ENCODE results near the gene DGKQ.
"Not testable (repeated sequence)": the region's sequence is repeated elsewhere in the genome, so short reads cannot be mapped to it uniquely, and the experiment has no call there.

The DGKQ gene

GRCh38 chr4:924107-925096 is 49.0 kb downstream of the DGKQ start:
- no peak for DNase-seq

GRCh38 chr4:921830-922331 is 51.5 kb downstream of the DGKQ start:
- no peak for DNase-seq

GRCh38 chr4:919004-919680 is 54.2 kb downstream of the DGKQ start:
- not testable (repeated sequence) for DNase-seq

GRCh38 chr4:918591-918990 is 54.8 kb downstream of the DGKQ start:
- not testable (repeated sequence) for DNase-seq

- DNase-seq, result no peak
Measured at GRCh38 chr4:917992-918391, 55.4 kb downstream of the DGKQ start.

- no peak for DNase-seq
Measured at GRCh38 chr4:917466-917865, 55.9 kb downstream of the DGKQ start.

- no peak for DNase-seq
Measured at GRCh38 chr4:915595-915994, 57.8 kb downstream of the DGKQ start.

GRCh38 chr4:915041-915474 is 58.3 kb downstream of the DGKQ start:
- DNase-seq, result no peak

- no peak for DNase-seq
Measured at GRCh38 chr4:914531-914930, 58.8 kb downstream of the DGKQ start.

- DNase-seq, result no peak
Measured at GRCh38 chr4:913280-913618, 60.1 kb downstream of the DGKQ start.

GRCh38 chr4:912548-913279 is 60.7 kb downstream of the DGKQ start:
- no peak for DNase-seq

GRCh38 chr4:911871-912490 is 61.4 kb downstream of the DGKQ start:
- DNase-seq, result no peak

- DNase-seq, result no peak
Measured at GRCh38 chr4:911221-911751, 62.1 kb downstream of the DGKQ start.

- DNase-seq, result no peak
Measured at GRCh38 chr4:910366-911091, 62.8 kb downstream of the DGKQ start.

- DNase-seq, result no peak
Measured at GRCh38 chr4:909821-910220, 63.5 kb downstream of the DGKQ start.

- DNase-seq, result no peak
Measured at GRCh38 chr4:909131-909571, 64.2 kb downstream of the DGKQ start.
